Measurements from ENCODE around the gene ACBD4. TPM values are rescaled to one million over a fixed set of nuclear protein-coding genes. Genes with fewer than 3 reads are reported as not detected.

The ACBD4 gene
- total and polyA plus RNA-seq, 2 of the 13 experiments (the other 11 are each of a cell fraction or from before 2014, with no cell fraction given): 16.1 to 26.9 TPM

DNA sequence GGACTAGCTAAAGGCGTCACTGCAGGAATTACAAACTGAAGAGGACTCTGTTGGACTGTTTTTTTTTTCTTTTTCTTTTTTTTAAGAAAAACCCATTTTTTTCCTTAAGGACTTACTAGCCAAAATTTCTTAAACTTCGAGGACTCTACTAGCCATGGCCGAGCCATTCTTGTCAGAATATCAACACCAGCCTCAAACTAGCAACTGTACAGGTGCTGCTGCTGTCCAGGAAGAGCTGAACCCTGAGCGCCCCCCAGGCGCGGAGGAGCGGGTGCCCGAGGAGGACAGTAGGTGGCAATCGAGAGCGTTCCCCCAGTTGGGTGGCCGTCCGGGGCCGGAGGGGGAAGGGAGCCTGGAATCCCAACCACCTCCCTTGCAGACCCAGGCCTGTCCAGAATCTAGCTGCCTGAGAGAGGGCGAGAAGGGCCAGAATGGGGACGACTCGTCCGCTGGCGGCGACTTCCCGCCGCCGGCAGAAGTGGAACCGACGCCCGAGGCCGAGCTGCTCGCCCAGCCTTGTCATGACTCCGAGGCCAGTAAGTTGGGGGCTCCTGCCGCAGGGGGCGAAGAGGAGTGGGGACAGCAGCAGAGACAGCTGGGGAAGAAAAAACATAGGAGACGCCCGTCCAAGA is 13.7 kb downstream of the ACBD4 start (continued):
- TF ChIP-seq ZNF564 (CRISPR knock-in tag; IDR thresholded peaks at IDR 0.05) (no peak), ERF (CRISPR knock-in tag; IDR thresholded peaks at IDR 0.05) (peak; percentile 88; the same call in 1 of the 2 replicates), ZMYM3 (CRISPR knock-in tag; IDR thresholded peaks at IDR 0.05) (no peak), ZNF713 (CRISPR knock-in tag; IDR thresholded peaks at IDR 0.05) (no peak), NFYC (CRISPR knock-in tag; IDR thresholded peaks at IDR 0.05) (0 out of 2 replicates have a peak, but pooled peaks have one; percentile 5), ZNF788 (CRISPR knock-in tag; IDR thresholded peaks at IDR 0.05; ENCODE audit: borderline replicate concordance) (peak; percentile 90; the same call in 1 of the 2 replicates), ARID2 (CRISPR knock-in tag; IDR thresholded peaks at IDR 0.05; ENCODE audit: borderline replicate concordance) (peak; percentile 47), SUZ12 (IDR thresholded peaks at IDR 0.05; ENCODE audit: low read depth, low read length) (no peak), ZNF777 (CRISPR knock-in tag; IDR thresholded peaks at IDR 0.05) (peak; percentile 81), GFI1 (CRISPR knock-in tag; IDR thresholded peaks at IDR 0.05; ENCODE audit: borderline replicate concordance) (no peak), GLI4 (CRISPR knock-in tag; IDR thresholded peaks at IDR 0.05; ENCODE audit: borderline replicate concordance) (peak; percentile 79; the same call in 1 of the 2 replicates), ZNF674 (CRISPR knock-in tag; IDR thresholded peaks at IDR 0.05; ENCODE audit: low read depth) (no peak), ZNF556 (CRISPR knock-in tag; IDR thresholded peaks at IDR 0.05; ENCODE audit: borderline replicate concordance) (no peak; the same call in 1 of the 2 replicates), ISX (CRISPR knock-in tag; conservative IDR thresholded peaks at IDR 0.05) (no peak), TRIM24 (CRISPR knock-in tag; IDR thresholded peaks at IDR 0.05) (no peak), HNF4A (CRISPR knock-in tag; IDR thresholded peaks at IDR 0.05) (peak; percentile 53; the same call in 1 of the 2 replicates)
- TF ChIP-seq, protein P1, sequence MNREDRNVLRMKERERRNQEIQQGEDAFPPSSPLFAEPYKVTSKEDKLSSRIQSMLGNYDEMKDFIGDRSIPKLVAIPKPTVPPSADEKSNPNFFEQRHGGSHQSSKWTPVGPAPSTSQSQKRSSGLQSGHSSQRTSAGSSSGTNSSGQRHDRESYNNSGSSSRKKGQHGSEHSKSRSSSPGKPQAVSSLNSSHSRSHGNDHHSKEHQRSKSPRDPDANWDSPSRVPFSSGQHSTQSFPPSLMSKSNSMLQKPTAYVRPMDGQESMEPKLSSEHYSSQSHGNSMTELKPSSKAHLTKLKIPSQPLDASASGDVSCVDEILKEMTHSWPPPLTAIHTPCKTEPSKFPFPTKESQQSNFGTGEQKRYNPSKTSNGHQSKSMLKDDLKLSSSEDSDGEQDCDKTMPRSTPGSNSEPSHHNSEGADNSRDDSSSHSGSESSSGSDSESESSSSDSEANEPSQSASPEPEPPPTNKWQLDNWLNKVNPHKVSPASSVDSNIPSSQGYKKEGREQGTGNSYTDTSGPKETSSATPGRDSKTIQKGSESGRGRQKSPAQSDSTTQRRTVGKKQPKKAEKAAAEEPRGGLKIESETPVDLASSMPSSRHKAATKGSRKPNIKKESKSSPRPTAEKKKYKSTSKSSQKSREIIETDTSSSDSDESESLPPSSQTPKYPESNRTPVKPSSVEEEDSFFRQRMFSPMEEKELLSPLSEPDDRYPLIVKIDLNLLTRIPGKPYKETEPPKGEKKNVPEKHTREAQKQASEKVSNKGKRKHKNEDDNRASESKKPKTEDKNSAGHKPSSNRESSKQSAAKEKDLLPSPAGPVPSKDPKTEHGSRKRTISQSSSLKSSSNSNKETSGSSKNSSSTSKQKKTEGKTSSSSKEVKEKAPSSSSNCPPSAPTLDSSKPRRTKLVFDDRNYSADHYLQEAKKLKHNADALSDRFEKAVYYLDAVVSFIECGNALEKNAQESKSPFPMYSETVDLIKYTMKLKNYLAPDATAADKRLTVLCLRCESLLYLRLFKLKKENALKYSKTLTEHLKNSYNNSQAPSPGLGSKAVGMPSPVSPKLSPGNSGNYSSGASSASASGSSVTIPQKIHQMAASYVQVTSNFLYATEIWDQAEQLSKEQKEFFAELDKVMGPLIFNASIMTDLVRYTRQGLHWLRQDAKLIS (CRISPR knock-in tag; IDR thresholded peaks at IDR 0.05): no peak
- TF ChIP-seq, protein P2, sequence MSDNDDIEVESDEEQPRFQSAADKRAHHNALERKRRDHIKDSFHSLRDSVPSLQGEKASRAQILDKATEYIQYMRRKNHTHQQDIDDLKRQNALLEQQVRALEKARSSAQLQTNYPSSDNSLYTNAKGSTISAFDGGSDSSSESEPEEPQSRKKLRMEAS (IDR thresholded peaks at IDR 0.05): peak; percentile 12
- TF ChIP-seq, protein P3, sequence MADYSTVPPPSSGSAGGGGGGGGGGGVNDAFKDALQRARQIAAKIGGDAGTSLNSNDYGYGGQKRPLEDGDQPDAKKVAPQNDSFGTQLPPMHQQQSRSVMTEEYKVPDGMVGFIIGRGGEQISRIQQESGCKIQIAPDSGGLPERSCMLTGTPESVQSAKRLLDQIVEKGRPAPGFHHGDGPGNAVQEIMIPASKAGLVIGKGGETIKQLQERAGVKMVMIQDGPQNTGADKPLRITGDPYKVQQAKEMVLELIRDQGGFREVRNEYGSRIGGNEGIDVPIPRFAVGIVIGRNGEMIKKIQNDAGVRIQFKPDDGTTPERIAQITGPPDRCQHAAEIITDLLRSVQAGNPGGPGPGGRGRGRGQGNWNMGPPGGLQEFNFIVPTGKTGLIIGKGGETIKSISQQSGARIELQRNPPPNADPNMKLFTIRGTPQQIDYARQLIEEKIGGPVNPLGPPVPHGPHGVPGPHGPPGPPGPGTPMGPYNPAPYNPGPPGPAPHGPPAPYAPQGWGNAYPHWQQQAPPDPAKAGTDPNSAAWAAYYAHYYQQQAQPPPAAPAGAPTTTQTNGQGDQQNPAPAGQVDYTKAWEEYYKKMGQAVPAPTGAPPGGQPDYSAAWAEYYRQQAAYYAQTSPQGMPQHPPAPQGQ (CRISPR knock-in tag; IDR thresholded peaks at IDR 0.05; ENCODE audit: borderline replicate concordance): no peak; the same call in none of the 2 replicates
- TF ChIP-seq, protein P4, sequence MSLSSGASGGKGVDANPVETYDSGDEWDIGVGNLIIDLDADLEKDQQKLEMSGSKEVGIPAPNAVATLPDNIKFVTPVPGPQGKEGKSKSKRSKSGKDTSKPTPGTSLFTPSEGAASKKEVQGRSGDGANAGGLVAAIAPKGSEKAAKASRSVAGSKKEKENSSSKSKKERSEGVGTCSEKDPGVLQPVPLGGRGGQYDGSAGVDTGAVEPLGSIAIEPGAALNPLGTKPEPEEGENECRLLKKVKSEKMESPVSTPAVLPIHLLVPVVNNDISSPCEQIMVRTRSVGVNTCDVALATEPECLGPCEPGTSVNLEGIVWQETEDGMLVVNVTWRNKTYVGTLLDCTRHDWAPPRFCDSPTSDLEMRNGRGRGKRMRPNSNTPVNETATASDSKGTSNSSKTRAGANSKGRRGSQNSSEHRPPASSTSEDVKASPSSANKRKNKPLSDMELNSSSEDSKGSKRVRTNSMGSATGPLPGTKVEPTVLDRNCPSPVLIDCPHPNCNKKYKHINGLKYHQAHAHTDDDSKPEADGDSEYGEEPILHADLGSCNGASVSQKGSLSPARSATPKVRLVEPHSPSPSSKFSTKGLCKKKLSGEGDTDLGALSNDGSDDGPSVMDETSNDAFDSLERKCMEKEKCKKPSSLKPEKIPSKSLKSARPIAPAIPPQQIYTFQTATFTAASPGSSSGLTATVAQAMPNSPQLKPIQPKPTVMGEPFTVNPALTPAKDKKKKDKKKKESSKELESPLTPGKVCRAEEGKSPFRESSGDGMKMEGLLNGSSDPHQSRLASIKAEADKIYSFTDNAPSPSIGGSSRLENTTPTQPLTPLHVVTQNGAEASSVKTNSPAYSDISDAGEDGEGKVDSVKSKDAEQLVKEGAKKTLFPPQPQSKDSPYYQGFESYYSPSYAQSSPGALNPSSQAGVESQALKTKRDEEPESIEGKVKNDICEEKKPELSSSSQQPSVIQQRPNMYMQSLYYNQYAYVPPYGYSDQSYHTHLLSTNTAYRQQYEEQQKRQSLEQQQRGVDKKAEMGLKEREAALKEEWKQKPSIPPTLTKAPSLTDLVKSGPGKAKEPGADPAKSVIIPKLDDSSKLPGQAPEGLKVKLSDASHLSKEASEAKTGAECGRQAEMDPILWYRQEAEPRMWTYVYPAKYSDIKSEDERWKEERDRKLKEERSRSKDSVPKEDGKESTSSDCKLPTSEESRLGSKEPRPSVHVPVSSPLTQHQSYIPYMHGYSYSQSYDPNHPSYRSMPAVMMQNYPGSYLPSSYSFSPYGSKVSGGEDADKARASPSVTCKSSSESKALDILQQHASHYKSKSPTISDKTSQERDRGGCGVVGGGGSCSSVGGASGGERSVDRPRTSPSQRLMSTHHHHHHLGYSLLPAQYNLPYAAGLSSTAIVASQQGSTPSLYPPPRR (CRISPR knock-in tag; IDR thresholded peaks at IDR 0.05; ENCODE audit: borderline replicate concordance): no peak
